DMS153 (cell line): ENCODE data around the gene NOL6.
"Not testable (repeated sequence)": the region's sequence is repeated elsewhere in the genome, so short reads cannot be mapped to it uniquely, and the experiment has no call there.

ENCODE experiments used
- DNase-seq: peaks from one replicate; lab custom pipeline; 2025; lab: John Stamatoyannopoulos, UW

NOL6 gene

GRCh38 chr9:33471361-33471760 lies 2.4 kb downstream of the NOL6 start:
- no peak for DNase-seq

- no peak for DNase-seq
Measured at GRCh38 chr9:33469891-33470290, 3.8 kb downstream of the NOL6 start.

GRCh38 chr9:33468797-33469621 lies 4.7 kb downstream of the NOL6 start:
- DNase-seq, result no peak

GRCh38 chr9:33468215-33468730 lies 5.5 kb downstream of the NOL6 start:
- no peak for DNase-seq

GRCh38 chr9:33467526-33467925 lies 6.2 kb downstream of the NOL6 start:
- DNase-seq, result no peak

- DNase-seq, result peak; percentile 7
Measured at GRCh38 chr9:33466565-33467495, 6.9 kb downstream of the NOL6 start.

DNA sequence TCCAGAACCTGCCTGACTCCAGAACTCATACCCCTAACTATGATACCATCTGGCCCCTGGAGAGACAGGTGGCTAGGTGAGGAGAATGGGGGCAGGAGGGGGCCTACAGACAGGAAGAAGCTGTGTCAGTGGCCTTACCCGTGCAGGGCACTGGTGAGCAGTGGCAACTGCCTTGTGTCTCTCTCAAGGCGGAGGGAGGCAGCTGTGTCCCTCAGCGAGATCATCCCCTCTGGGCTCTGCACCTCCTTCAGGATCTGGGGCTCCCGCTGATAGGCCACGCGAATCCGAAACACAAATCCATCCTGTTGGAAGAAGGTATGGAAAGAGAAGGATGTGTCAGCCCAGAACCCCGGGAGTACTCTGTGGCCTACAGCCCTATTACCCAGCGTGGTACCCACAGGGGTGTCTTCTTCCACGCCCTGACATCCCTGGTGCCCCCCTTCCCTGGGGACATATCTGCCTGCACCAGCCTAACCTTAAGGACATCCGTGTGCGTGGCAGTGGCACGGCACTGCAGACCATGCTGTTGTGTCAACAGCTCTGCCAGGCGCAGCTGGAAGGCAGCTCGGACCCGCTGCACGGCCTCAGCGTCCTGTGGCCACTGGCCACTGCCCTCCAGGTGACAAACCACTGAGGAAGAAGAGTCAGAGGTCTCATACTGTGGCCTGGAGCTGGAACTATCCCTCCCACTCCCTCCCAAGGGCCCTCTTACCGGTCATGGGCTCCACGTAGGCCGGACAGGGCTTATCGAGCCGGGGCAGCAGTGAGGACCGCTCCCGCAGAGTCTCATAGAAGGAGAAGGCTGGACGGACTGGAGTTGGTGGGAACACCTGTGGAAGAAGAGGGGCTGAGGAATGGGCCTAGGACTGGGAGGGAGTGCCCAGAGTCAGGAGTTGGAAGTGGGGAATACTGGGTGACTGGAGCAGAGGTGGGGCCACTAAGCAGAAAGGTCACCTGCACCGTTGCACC lies 7.8 kb downstream of the NOL6 start:
- DNase-seq, result no peak

GRCh38 chr9:33465096-33465495 lies 8.6 kb downstream of the NOL6 start:
- DNase-seq, result no peak

GRCh38 chr9:33464045-33464636 lies 9.6 kb downstream of the NOL6 start:
- no peak for DNase-seq

GRCh38 chr9:33463151-33463550 lies 10.6 kb downstream of the NOL6 start:
- DNase-seq, result no peak

DNA sequence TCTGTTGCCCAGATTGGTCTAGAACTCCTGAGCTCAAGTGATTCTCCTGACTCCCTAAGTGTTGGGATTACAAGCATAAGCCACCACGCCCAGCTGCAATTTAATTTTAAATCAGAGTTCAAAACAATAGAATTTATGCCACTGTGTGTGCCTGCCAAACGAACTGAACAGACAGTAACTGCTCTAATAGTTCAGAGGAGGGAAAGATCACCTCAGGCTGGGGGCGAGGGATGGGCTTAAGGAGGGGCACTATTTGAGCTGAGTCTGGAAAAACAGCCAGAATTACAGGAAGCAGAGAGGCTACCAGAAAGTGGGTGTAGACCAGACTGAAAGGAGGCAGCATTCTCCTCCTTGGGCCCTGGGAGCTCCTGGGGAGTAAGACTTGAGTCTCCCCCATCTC lies 12.2 kb downstream of the NOL6 start:
- DNase-seq, result no peak

DNA sequence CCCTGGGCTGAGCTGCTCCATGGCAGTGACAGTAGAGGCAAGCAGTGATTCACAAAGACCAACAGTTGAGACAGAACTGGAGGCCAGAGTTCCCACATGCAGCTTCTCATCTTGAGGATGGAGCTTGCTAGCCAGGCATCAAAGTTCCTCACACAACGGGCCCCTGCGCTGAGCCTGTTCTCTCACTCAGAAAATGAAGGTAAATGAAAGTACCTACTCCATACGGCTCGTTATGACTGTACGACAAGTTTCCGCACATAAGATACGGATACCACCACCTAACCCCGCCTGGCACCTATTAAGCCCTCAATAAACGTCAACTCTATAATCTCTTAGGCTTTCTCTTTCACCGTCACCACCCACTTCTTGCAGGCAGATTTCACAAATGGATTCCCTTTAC lies 12.9 kb downstream of the NOL6 start:
- DNase-seq, result no peak

DNA sequence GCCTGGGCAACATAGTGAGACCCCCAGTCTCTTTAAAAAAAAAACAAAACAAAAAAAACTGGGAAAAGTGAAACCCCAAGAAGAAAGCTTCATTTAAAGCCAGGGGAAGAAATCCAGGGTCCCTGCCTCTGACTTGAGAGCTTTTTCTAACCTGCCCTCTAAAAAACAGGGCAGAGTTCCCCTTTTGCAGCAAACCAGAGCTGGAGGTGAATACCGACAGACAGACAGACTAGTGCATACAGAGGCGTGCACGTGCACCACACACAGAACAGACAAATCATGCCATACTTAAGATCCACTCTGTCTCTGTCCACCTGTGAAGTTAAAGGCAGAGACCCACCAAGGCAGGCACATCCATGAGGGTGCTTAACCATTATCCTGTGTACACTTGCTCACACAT lies 14.6 kb downstream of the NOL6 start:
- no peak for DNase-seq

DNA sequence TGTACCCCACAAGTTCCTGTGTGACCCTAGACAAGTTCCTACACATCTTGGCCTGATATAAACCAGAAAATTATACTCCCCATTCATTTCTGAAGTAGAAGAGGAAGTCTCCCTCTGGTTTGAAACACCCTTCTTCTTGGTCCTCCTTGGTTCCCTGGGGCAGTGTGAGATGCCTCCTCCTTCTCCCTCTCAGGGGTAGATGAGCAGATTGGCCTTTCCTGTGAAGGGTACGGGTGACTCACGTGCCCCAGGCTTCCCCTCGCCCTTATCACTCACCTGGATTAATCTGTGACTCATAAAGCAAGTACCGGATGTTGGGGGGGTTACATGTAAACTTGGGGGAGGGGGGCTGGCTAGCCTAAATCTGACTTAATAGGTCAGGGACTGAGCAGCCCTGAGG lies 15.3 kb downstream of the NOL6 start:
- peak; percentile 7 for DNase-seq

GRCh38 chr9:33455945-33456344 lies 17.8 kb downstream of the NOL6 start:
- no peak for DNase-seq

GRCh38 chr9:33455456-33455855 lies 18.3 kb downstream of the NOL6 start:
- DNase-seq, result not testable (repeated sequence)

GRCh38 chr9:33454661-33455026 lies 19.1 kb downstream of the NOL6 start:
- not testable (repeated sequence) for DNase-seq

DNA sequence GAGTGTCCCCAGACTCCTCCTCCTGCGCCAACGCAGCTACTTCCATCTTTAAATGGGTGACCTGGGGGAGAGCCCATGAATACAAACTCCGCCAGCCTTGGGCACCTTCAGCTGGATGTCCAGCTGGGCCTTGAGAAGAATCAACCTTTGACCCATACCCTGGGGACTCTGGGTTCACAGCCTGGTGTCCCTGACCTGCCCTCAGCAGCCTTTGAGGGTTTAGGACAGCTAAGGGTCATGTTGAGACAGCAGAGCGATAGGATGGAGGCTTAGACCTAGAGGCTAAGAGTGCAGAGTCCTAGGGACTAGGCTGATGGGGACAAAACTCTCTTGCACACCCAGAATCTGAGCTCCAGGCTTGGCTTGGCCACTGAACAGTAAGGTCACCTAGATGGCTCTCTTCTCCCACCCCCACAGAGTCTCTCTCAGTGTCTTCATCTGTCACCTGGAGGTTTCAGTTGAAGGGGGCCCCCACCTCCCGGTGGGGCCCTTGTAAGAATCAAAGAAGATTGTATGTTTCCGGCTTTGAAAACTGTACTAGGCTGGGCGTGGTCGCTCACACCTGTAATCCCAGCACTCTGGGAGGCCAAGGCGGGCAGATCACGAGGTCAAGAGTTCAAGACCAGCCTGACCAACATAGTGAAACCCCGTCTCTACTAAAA lies 19.6 kb downstream of the NOL6 start:
- no peak for DNase-seq

DNA sequence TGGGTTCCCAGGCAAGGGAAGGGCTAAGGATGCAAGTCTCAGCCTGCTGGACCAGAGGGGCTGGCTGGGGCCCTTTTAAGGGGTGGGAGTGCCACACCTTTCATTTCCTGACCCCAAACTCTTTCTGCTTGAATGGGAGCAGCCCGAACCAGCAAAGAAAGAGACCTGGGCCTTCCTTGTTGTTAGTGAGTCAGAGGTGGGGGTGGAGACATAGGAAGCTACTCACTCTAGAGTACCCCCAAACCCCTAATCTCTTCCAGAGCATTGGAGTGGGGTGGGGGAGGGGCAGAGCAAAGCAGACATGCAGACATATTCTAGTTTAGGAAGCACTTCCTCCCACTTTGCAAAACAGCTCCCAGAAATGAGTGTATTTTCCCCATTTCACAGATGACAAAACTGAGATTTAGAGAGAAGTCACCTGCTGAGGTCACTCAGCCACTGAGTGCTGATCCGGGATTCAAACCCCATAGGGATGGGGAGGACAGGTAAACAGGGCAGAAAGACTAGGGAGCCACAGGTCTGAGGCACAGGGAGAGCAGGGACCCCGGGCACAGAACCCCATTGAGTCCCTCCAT lies 20.4 kb downstream of the NOL6 start:
- no peak for DNase-seq

DNA sequence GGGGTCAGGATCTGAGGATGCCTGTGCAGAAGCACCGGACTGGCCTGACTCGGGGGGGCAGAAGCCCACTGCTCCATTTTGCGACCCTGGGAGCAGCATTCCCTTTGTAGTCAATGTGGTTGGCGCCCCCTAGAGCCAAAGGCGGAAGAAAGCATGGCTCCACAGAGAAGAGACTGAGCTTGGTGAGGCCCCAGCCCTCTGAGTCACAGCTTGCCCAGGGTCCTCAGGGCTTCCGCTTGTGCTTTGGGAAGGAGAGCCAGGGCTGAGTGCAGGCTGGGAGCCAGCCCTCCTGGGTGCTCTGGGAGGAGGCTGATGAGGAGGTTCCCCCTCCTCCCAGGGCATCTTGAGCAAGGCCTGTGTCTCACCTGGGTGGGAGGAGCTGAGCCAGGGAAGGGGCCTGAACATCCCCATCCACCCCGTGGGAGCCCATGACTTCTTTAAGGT lies 20.9 kb downstream of the NOL6 start:
- DNase-seq, result no peak
